Natural killer cell (primary cell): Measurements from ENCODE around the gene UGT2B28. TPM values are rescaled to one million over a fixed set of nuclear protein-coding genes. Genes with fewer than 3 reads are reported as not detected.
"Not testable (repeated sequence)": the region's sequence is repeated elsewhere in the genome, so short reads cannot be mapped to it uniquely, and the experiment has no call there.

Experiments
- ATAC-seq, 3 donors: fragments of 150-1000 bp in 2 of 3; fragments of 200-7000 bp in 1 of 3; cut with Tn5 transposase; 1 replicate in 1 of 3; 2 replicates in 2 of 3; pipeline ENCODE4 v1.10.0; 2021; ENCODE audit warnings: mild to moderate bottlenecking in 2 of 3, moderate library complexity in 2 of 3
- DNase-seq, 2 donors: peaks; one replicate each; pipeline versions ENCODE4 v3.0.0 to v3.0.0-alpha.2; 2013 to 2021; ENCODE audit warnings: mixed read lengths in 1 of 2
- H3K27ac ChIP-seq: one replicate; pipeline ENCODE4 v1.5.1; 2013; ENCODE audit warnings: mild to moderate bottlenecking, low read length
- H3K27me3 ChIP-seq: one replicate; pipeline ENCODE4 v1.6.1; 2013; ENCODE audit warnings: low read length; ENCODE audit not compliant: control insufficient read depth, insufficient read depth
- H3K36me3 ChIP-seq: one replicate; pipeline ENCODE4 v1.6.1; 2013; ENCODE audit warnings: low read length; ENCODE audit not compliant: control insufficient read depth, insufficient read depth
- H3K4me1 ChIP-seq: one replicate; pipeline ENCODE4 v1.6.1; 2013; ENCODE audit warnings: low read length; ENCODE audit not compliant: control insufficient read depth, insufficient read depth
- H3K4me3 ChIP-seq: one replicate; pipeline ENCODE4 v1.5.1; 2013; ENCODE audit warnings: low read length
- H3K9me3 ChIP-seq: one replicate; pipeline ENCODE4 v1.6.1; 2013; ENCODE audit warnings: low read length; ENCODE audit not compliant: control insufficient read depth, insufficient read depth
- H3K27ac Mint-ChIP-seq, 2 donors: one replicate each; pipeline ENCODE4 v1.8.0; 2022; ENCODE audit warnings: mild to moderate bottlenecking in 2 of 2, mixed read lengths in 2 of 2, moderate library complexity in 1 of 2
- H3K27me3 Mint-ChIP-seq, 2 donors: one replicate each; pipeline ENCODE4 v1.8.0; 2022; ENCODE audit warnings: low read depth in 2 of 2, mixed read lengths in 2 of 2
- H3K36me3 Mint-ChIP-seq: one replicate; pipeline ENCODE4 v1.8.0; 2022; ENCODE audit warnings: mixed read lengths
- H3K4me1 Mint-ChIP-seq, 2 donors: one replicate each; pipeline ENCODE4 v1.8.0; 2022; ENCODE audit warnings: mixed read lengths in 2 of 2
- H3K4me3 Mint-ChIP-seq: one replicate; pipeline ENCODE4 v1.8.0; 2022; ENCODE audit warnings: mild to moderate bottlenecking, moderate library complexity, mixed read lengths
- H3K9me3 Mint-ChIP-seq, 2 donors: one replicate each; pipeline ENCODE4 v1.8.0; 2022; ENCODE audit warnings: mixed read lengths in 2 of 2
- CTCF ChIP-seq: fragments of 200-600 bp; IDR thresholded peaks from one replicate; pipeline ENCODE4 v1.8.0; 2022; ENCODE audit warnings: antibody characterized with exemption
- WGBS: methylation state at CpG from one replicate; pipeline ENCODE4 v1.1.7; 2013; ENCODE audit warnings: missing lambda C conversion rate; ENCODE audit not compliant: insufficient coverage; 5-methylcytosine and 5-hydroxymethylcytosine counted together
- intact Hi-C: fragments of 100-400 bp; cut with micrococcal nuclease; formaldehyde crosslinking; loops from one replicate; pipeline ENCODE4 v1.14.2; 2022
- total RNA-seq, 4 donors: library from RNA; stranded (reverse); fragments of 120-200 nt in 1 of 4; gene quantifications; one replicate each; pipeline versions ENCODE4 v1.2.3 to v1.2.4, GENCODE V29; 2013 to 2022

The UGT2B28 gene
- not detected for total RNA-seq
- not detected for total RNA-seq (2013)

DNA sequence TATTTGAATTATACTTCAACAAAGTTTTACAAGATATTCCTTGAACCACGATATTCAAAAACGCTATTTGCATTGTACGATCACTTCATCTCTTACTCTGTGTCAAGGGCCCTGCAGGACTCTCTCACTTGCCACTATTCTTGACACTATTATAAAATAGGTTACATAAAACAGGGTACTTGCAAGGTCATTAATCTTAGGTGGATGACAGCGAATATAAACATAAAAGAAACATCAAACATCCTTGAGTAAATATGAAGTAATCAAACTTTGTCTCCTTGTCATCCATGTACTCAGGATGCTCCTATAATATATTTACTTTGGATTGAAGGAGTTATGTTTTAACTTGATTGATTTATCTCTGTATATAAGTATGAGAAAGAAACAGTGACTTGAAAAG lies at the start of gene UGT2B28:
UGT2B28 (plus strand) TSS at position 395 of the 400 bp plus-strand sequence. CDS start 26 bp downstream, outside the sequence.
- H3K4me3 ChIP-seq, H3K9me3 ChIP-seq, H3K9me3 Mint-ChIP-seq, H3K27ac ChIP-seq, ATAC-seq, H3K4me3 Mint-ChIP-seq, H3K4me1 Mint-ChIP-seq, intact Hi-C loops, H3K27me3 Mint-ChIP-seq, H3K27ac Mint-ChIP-seq, H3K4me1 ChIP-seq, DNase-seq, H3K27me3 ChIP-seq, H3K36me3 Mint-ChIP-seq, H3K36me3 ChIP-seq: not testable (repeated sequence)
- WGBS: 95% methylated on average over 3 of the region's 4 CpGs

DNA sequence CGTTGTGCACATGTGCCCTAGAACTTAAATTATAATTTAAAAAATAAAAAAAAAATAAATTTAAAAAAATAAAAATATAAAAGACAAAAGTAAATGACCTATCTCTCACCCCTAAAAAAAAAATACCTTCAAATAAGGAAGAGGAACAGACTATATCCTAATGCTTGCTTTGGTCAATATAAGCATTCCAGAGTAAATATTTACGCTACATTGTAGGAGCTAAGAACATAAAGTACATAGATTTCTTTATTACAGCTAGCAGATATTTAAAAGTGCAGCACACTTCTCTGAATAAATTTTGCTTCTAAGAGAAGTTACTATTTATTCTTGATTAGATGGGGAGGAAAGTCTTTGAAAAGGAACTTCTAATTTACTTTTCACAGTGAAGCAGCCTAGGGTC lies 41.2 kb upstream of the UGT2B28 start:
- DNase-seq: no peak
- no peaks in the 10 kb centered on the region for H3K36me3 Mint-ChIP-seq
- H3K27ac ChIP-seq: no peak overlapping the region
- no peaks in the 10 kb centered on the region for H3K9me3 ChIP-seq
- H3K4me3 Mint-ChIP-seq: no peak overlapping the region
- no peaks in the 10 kb centered on the region for H3K4me1 ChIP-seq
- no peak for ATAC-seq
- peaks cover 12 to 18% of the 10 kb centered on the region in 2 donors for H3K9me3 Mint-ChIP-seq
- H3K4me1 Mint-ChIP-seq: no peaks in the 10 kb centered on the region
- WGBS: no CpG with 5 or more reads among the region's 2 CpGs
- no peak for TF ChIP-seq CTCF
- no peak overlapping the region for H3K27ac Mint-ChIP-seq
- H3K27me3 Mint-ChIP-seq: no peaks in the 10 kb centered on the region
- no peaks in the 10 kb centered on the region for H3K27me3 ChIP-seq
- intact Hi-C loops: no loop called here
- no peaks in the 10 kb centered on the region for H3K36me3 ChIP-seq
- no peak overlapping the region for H3K4me3 ChIP-seq

- H3K36me3 Mint-ChIP-seq: no peaks in the 10 kb centered on the region
- no peak overlapping the region for H3K4me3 Mint-ChIP-seq
- no peaks in the 10 kb centered on the region for H3K27me3 Mint-ChIP-seq
- H3K27me3 ChIP-seq: no peaks in the 10 kb centered on the region
- H3K4me1 ChIP-seq: no peaks in the 10 kb centered on the region
- H3K4me1 Mint-ChIP-seq: no peaks in the 10 kb centered on the region
- no peak overlapping the region for H3K27ac Mint-ChIP-seq
- peaks cover 10 to 16% of the 10 kb centered on the region in 2 donors for H3K9me3 Mint-ChIP-seq
- no peak overlapping the region for H3K27ac ChIP-seq
- no peak for TF ChIP-seq CTCF
- H3K36me3 ChIP-seq: no peaks in the 10 kb centered on the region
- no peak for DNase-seq
- no peak for ATAC-seq
- H3K9me3 ChIP-seq: no peaks in the 10 kb centered on the region
- 66% methylated on average over 4 of the region's 6 CpGs for WGBS
- intact Hi-C loops: no loop called here
- H3K4me3 ChIP-seq: no peak overlapping the region
Observed at GRCh38 chr4:69239557-69240168, 40.6 kb upstream of the UGT2B28 start.

GRCh38 chr4:69240787-69241186 lies 39.5 kb upstream of the UGT2B28 start:
- H3K4me3 ChIP-seq, H3K4me1 ChIP-seq, H3K27me3 ChIP-seq, H3K4me3 Mint-ChIP-seq, ATAC-seq, H3K36me3 ChIP-seq, H3K27ac Mint-ChIP-seq, H3K27ac ChIP-seq, H3K4me1 Mint-ChIP-seq, H3K27me3 Mint-ChIP-seq, DNase-seq, H3K36me3 Mint-ChIP-seq, H3K9me3 ChIP-seq, intact Hi-C loops: not testable (repeated sequence)
- 83% methylated on average over 1 of the region's 3 CpGs for WGBS
- peaks cover 11 to 12% of the 10 kb centered on the region in 2 donors for H3K9me3 Mint-ChIP-seq

DNA sequence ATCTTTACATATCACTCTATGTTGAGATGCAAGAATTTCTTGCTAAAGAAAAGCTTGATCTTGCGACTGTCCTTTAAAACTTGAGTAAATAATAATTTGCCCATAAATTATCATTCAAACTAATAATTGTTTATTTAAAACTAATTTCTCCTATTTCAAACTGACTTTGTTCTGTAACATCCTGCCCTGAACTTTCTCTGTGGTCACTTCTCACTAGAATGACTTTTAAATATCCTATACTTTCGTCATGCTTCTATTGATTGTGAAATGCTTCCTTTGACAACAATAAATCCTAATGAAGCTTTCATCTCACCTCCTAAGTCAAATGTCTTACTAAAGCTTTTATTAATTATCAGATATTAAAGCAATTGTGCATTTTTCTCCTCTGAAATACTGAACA lies 38.5 kb upstream of the UGT2B28 start:
- H3K4me1 ChIP-seq, H3K27ac ChIP-seq, H3K4me1 Mint-ChIP-seq, H3K27me3 Mint-ChIP-seq, H3K9me3 ChIP-seq, H3K4me3 ChIP-seq, H3K36me3 ChIP-seq, DNase-seq, ATAC-seq, intact Hi-C loops, H3K27me3 ChIP-seq, H3K27ac Mint-ChIP-seq, H3K4me3 Mint-ChIP-seq: not testable (repeated sequence)
- 79% methylated on average over 1 of the region's 2 CpGs for WGBS
- peaks cover 10% of the 10 kb centered on the region for H3K36me3 Mint-ChIP-seq
- peaks cover 14 to 20% of the 10 kb centered on the region in 2 donors for H3K9me3 Mint-ChIP-seq

- H3K27me3 Mint-ChIP-seq, ATAC-seq, intact Hi-C loops, H3K4me1 Mint-ChIP-seq, H3K27me3 ChIP-seq, H3K27ac Mint-ChIP-seq, H3K4me3 ChIP-seq, H3K4me1 ChIP-seq, DNase-seq, H3K27ac ChIP-seq, H3K9me3 ChIP-seq, H3K4me3 Mint-ChIP-seq, H3K36me3 ChIP-seq: not testable (repeated sequence)
- Mint-ChIP-seq H3K36me3 (peaks cover 12% of the 10 kb centered on the region), H3K9me3 (peaks cover 14 to 20% of the 10 kb centered on the region in 2 donors)
- 58% methylated on average over 3 of the region's 3 CpGs for WGBS
Observed at GRCh38 chr4:69242562-69243240, 37.6 kb upstream of the UGT2B28 start.
